Measurements from ENCODE around the gene SERINC2. TPM values are rescaled to one million over a fixed set of nuclear protein-coding genes. Genes with fewer than 3 reads are reported as not detected.
A peak's percentile ranks its signal among the peaks of the same experiment; 100 is the strongest.

The SERINC2 gene
- total and polyA plus RNA-seq, 2 of the 4 experiments (the other 2 are of a cell fraction), result 2.0 to 59.5 TPM

DNA sequence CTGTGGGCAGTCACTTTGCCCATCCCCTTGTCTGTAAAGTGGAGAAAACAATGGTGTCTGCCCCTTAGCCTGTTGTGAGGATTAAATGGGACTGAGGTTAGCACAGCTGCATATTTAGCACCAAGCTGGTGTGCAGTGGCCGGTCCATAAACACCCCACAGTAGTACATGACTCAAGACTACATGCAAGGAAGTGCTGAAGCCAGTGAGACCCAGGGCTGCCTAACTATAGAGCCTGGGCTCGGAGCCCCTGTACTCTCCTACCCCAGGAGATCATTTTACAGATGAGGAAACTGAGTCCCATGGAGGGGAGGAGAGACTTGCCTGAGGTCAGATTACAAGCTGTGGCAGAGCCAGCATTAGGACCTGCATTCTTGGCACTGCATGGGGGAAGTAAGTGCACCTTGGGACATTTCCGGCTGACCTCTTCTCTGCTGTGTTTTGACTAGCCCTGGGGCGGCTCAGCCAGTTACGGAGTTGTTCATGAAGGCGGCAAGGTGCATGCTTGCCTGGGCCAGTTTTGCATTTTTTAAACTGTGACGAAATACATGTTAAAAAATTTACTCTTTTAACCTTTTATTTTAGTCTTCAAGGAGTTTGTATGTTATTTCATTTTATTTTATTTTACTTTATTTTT, 3.2 kb downstream of the SERINC2 start:
- H2AFZ ChIP-seq (replicated peaks; ENCODE audit: low read length, poor library complexity), result peak overlapping the region; percentile 14
- ATAC-seq (ENCODE audit: low read depth) (no peak), DNase-seq (no peak)
- H2BK5ac ChIP-seq (ENCODE audit: low read depth, low read length, poor library complexity, severe bottlenecking), result no peak overlapping the region
- H3K27me3 ChIP-seq (ENCODE audit: control insufficient read depth, insufficient read depth, low read length), result no peaks in the 10 kb centered on the region
- dilution Hi-C loops (cut with HindIII; ENCODE audit: low sequenced_read_pairs, unreplicated experiment), result no loop called here
- no peak overlapping the region for H4K91ac ChIP-seq (ENCODE audit: insufficient read depth, low read depth, low read length)
- H3K18ac ChIP-seq (ENCODE audit: low read depth, low read length), result no peak overlapping the region
- H3K4me3 ChIP-seq (ENCODE audit: insufficient read depth, low read depth, low read length), result no peak overlapping the region
- H3K27ac ChIP-seq (ENCODE audit: insufficient read depth, low read length), result no peak overlapping the region
- WGBS, 2 experiments (ENCODE audit: extremely low coverage in 2 of 2, insufficient read length in 1 of 2), result 100% methylated on average over 1 of the region's 7 CpGs; no CpG with 5 or more reads in 1 of the 2 experiments
- H3K79me1 ChIP-seq (ENCODE audit: low read depth in 1 of 2, low read length in 2 of 2), result peaks cover 2 to 63% of the 10 kb centered on the region in 2 experiments; a peak in 3 of 4 replicates
- peaks cover 35% of the 10 kb centered on the region for H3K9me1 ChIP-seq (ENCODE audit: insufficient read depth, low read length)
- H3K36me3 ChIP-seq (ENCODE audit: control insufficient read depth, insufficient read depth, low read length), result peaks cover 4% of the 10 kb centered on the region; the same call in 1 of the 2 replicates
- POLR2A ChIA-PET (ENCODE audit: unreplicated experiment), result no interaction called here
- peak overlapping the region; percentile 54; the same call in 1 of the 2 replicates for H3K4ac ChIP-seq (ENCODE audit: low read depth, low read length)
- no peak overlapping the region for H2BK120ac ChIP-seq (ENCODE audit: low read depth, low read length)
- intact Hi-C loops (cut with micrococcal nuclease), result no loop called here
- H3K4me1 ChIP-seq (ENCODE audit: control insufficient read depth, insufficient read depth, low read length), result peaks cover 19% of the 10 kb centered on the region
- H4K5ac ChIP-seq (ENCODE audit: low read depth, low read length), result no peak overlapping the region
- TF ChIP-seq, protein P1, sequence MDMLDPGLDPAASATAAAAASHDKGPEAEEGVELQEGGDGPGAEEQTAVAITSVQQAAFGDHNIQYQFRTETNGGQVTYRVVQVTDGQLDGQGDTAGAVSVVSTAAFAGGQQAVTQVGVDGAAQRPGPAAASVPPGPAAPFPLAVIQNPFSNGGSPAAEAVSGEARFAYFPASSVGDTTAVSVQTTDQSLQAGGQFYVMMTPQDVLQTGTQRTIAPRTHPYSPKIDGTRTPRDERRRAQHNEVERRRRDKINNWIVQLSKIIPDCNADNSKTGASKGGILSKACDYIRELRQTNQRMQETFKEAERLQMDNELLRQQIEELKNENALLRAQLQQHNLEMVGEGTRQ (IDR thresholded peaks at IDR 0.05; ENCODE audit: low read depth, low read length), result no peak
- TF ChIP-seq MAFK (IDR thresholded peaks at IDR 0.05; ENCODE audit: low read depth, low read length) (no peak), RAD21 (IDR thresholded peaks at IDR 0.05; ENCODE audit: low read length) (no peak), RFX5 (IDR thresholded peaks at IDR 0.05; ENCODE audit: low read depth, low read length) (no peak), MXI1 (IDR thresholded peaks at IDR 0.05; ENCODE audit: borderline replicate concordance, low read depth, low read length) (no peak), RCOR1 (IDR thresholded peaks at IDR 0.05; ENCODE audit: insufficient replicate concordance, low read length) (no peak), POLR2A (IDR thresholded peaks at IDR 0.05; ENCODE audit: low read depth, low read length) (no peak), CEBPB (IDR thresholded peaks at IDR 0.05; ENCODE audit: low read depth, low read length) (no peak)
- H3K56ac ChIP-seq (ENCODE audit: extremely low read depth, insufficient read depth, low read length), result no peak overlapping the region
- peaks cover 31% of the 10 kb centered on the region for H4K20me1 ChIP-seq (ENCODE audit: insufficient read depth, low read length)
- H3K4me2 ChIP-seq (ENCODE audit: low read depth, low read length), result no peak overlapping the region
- BruUV-seq (replicated peaks), result no TSS peak
- H2AK5ac ChIP-seq (ENCODE audit: low read depth, low read length), result 0 out of 2 replicates have a peak overlapping the region, but pooled peaks have one; percentile 9
- no peak overlapping the region for H2BK15ac ChIP-seq (ENCODE audit: low read depth, low read length)
- H2BK20ac ChIP-seq (ENCODE audit: low read depth, low read length), result no peak overlapping the region
- in situ Hi-C loops (cut with MboI; ENCODE audit: low sequenced_read_pairs), result no loop called here
- no peaks in the 10 kb centered on the region for H3K9me3 ChIP-seq (ENCODE audit: control insufficient read depth, insufficient read depth, low read length)
- H2AK9ac ChIP-seq (replicated peaks; ENCODE audit: low read depth, low read length, poor library complexity), result peak overlapping the region; percentile 50
- H4K8ac ChIP-seq (ENCODE audit: low read depth in 2 of 2, low read length in 2 of 2), result no peak overlapping the region
- H3K23ac ChIP-seq (ENCODE audit: low read depth, low read length), result peak overlapping the region; percentile 24; the same call in 1 of the 2 replicates
- no peak overlapping the region for H3K9ac ChIP-seq (ENCODE audit: low read depth, low read length)
- no peak overlapping the region for H3K14ac ChIP-seq (replicated peaks; ENCODE audit: low read depth, low read length)
- CTCF ChIA-PET, result no interaction called here

All from IMR-90 (cell line).